Kidney glomerular epithelial cell (primary cell): Measurements from ENCODE around the gene KNDC1.
"Not testable (repeated sequence)": the region's sequence is repeated elsewhere in the genome, so short reads cannot be mapped to it uniquely, and the experiment has no call there.

ENCODE experiments used
- DNase-seq: peaks from one replicate; lab custom pipeline; 2025; lab: John Stamatoyannopoulos, UW

Gene KNDC1

GRCh38 chr10:133126431-133127290 lies 33.4 kb upstream of the KNDC1 start:
- no peak for DNase-seq

DNA sequence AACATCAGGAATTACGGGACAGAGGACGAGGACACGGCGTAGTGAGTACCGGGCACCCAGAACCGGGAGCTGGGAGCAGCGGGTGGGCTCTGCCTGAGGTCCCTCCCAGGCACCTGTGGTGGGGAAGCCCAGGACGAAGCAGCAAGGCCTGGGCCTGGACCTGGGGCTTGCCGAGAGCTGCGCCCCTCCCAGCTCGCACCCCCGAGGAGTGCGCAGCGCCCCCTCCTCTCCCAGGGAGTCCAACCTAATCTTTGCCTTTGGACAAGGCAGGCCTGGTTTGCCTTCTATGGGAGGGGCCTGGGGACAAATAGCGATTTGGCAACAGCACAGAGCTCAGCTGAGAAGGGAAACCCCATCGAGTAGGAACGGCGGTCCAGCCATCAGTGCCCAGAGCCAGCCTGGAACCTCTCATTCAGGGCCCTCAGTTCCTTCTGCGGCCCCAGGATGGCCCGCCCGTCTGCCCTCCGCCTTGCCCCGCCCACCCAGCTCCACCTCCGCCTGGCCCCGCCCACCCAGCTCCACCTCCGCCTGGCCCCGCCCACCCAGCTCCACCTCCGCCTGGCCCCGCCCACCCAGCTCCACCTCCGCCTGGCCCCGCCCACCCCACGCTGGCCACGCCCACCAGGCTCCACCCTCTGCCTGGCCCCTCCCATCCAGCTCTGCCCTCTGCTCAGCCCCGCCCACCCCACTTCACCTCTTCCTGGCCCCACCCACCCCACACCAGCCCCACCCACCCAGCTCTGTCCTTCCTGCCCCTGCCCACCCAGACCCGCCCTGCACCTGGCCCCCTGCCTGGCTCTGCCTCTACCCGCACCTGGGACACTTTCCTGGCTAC lies 32.5 kb upstream of the KNDC1 start:
- DNase-seq: no peak

GRCh38 chr10:133128126-133129070 lies 31.6 kb upstream of the KNDC1 start:
- no peak for DNase-seq

DNA sequence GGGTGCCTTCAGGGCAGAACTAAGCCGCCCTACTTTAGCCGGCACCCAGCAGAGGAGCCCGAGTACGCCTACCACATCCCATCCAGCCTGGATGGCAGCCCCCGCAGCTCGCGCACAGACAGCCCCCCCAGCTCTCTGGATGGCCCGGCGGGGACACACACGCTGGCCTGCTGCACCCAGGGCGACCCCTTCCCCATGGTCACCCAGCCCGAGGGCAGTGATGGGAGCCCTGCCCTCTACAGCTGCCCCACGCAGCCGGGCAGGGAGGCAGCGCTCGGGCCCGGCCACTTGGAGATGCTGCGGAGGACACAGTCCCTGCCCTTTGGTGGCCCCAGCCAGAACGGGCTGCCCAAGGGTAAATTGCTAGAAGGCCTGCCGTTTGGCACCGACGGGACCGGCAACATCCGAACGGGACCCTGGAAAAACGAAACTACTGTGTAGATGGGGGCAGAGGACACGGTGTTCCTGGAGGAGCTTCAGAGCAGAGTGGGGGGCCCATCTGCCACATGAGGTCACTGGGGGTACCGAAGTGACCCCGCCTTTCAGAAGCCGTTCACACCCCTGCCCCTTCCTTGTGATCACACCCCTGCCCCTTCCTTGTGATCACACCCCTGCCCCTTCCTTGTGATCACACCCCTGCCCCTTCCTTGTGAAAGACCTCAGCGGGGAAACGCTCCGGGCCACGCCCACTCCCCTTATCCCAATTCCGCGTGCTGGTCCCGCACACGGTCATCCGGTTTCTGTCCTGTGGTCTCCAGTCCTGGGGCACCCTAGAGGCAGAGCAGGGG lies 30.8 kb upstream of the KNDC1 start:
- no peak for DNase-seq

GRCh38 chr10:133129859-133130495 lies 30.0 kb upstream of the KNDC1 start:
- DNase-seq: no peak

DNA sequence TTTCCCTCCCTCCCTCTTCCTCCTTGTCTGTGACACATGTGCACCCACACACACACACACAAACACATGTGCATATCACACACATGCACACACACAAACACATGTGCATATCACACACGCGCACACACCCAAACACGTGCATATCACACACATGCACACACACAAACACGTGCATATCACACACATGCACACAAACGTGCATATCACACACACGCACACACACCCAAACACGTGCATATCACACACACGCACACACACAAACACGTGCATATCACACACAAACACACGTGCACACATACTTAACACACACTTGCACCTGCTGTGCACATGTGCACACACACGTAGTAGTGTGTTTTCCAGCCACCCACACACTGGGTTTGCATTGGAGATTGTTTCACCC lies 29.4 kb upstream of the KNDC1 start:
- no peak for DNase-seq

DNA sequence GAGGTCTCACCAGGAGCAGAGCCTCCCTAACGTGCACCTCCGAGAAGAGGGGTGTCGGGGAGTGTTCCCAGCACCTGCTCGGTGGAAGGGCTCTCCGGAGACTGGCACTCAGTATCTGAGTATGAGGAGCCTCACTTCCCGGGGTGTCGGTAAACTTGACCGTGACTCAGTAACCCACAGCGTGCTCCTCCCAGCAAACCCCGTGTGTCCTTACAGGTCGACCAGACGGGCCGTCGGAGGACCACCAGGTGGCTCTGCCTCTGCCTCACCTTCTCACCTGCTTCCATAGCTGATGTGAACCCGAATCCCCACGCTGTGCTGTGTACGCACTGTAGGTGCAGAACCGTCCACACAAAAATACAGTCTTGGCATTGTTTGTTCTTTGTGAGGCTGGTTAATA lies 29.0 kb upstream of the KNDC1 start:
- no peak for DNase-seq

DNA sequence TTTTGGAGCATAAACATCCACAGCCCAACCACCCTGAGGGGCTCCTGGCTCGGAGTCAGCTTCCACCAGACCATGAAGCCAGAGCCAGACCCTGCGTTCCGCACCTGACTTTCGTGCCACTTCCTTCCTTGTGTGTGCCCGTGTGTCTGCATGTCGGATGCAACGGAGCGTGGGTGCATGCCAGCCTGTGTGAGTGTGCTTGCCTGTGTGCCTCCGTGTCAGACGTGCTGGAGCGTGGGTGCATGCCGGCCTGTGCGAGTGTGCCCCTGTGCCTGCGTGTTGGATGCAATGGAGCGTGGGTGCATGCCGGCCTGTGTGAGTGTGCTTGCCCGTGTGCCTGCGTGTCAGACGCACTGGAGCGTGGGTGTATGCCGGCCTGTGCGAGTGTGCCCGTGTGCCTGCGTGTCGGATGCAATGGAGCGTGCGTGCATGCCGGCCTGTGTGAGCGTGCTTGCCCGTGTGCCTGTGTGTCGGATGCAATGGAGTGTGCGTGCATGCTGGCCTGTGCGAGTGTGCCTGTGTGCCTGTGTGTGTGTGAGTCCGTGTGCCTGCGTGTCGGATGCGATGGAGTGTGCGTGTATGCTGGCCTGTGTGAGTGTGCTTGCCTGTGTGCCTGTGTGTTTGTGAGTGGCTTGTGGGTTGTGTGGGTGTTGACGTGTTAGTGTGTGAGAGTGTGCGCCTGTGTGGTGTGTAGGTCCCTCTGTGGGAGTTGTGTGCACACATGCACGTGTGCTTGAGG lies 28.1 kb upstream of the KNDC1 start:
- DNase-seq: peak; percentile 28

- DNase-seq: no peak
Measured at GRCh38 chr10:133132473-133133291, 27.3 kb upstream of the KNDC1 start.

- DNase-seq: no peak
Measured at GRCh38 chr10:133133471-133134231, 26.4 kb upstream of the KNDC1 start.

GRCh38 chr10:133134411-133135115 lies 25.5 kb upstream of the KNDC1 start:
- DNase-seq: no peak

GRCh38 chr10:133135116-133135465 lies 24.9 kb upstream of the KNDC1 start:
- no peak for DNase-seq

- not testable (repeated sequence) for DNase-seq
Measured at GRCh38 chr10:133137486-133138145, 22.4 kb upstream of the KNDC1 start.

DNA sequence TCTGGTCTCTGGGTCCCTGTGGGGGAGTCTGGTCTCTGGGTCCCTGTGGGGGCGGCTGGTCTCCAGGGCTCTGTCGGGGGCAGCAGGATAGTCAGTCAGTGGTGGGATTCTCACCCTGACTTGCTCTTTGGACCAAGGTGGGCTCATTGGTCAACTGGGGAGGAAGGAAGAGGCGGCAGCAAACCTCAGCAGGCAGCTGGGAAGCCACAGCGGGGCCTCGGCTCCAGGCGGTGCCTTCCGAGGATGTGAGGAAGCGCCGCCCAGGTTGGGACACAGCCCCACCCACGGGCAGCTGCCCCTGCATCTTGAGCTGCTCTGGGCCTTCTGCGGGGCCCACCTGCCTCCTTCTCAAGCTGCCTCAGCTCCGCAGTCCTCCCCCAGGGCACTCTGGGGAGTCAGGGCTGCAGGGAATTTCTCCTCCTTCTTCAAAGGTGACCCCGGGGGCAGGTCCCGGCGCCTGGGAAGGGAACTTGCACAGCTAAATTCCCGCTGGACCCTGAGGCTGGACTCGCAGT lies 20.4 kb upstream of the KNDC1 start:
- DNase-seq: no peak

- DNase-seq: no peak
Measured at GRCh38 chr10:133140417-133141143, 19.4 kb upstream of the KNDC1 start.
